Liver (tissue), 3 donors: ENCODE data around the gene NOL4L.

Experiments
- GABPA ChIP-seq, 2 donors: IDR thresholded peaks in 1 of 2; conservative IDR thresholded peaks in 1 of 2; 2 replicates each; pipeline ENCODE4 v1.6.1; 2016; ENCODE audit warnings: antibody characterized with exemption in 2 of 2, mild to moderate bottlenecking in 1 of 2, moderate library complexity in 1 of 2
- NR2F2 ChIP-seq: IDR thresholded peaks from 2 replicates; pipeline ENCODE4 v1.6.1; 2016; ENCODE audit warnings: antibody characterized with exemption
- RXRA ChIP-seq, 2 donors: IDR thresholded peaks; 2 replicates each; pipeline ENCODE4 v1.6.1; 2017 to 2018; ENCODE audit warnings: antibody characterized with exemption in 2 of 2, mild to moderate bottlenecking in 1 of 2
- SP1 ChIP-seq: IDR thresholded peaks from 2 replicates; pipeline ENCODE4 v1.6.1; 2018; ENCODE audit warnings: antibody characterized with exemption, mild to moderate bottlenecking
- TAF1 ChIP-seq: conservative IDR thresholded peaks from 2 replicates; pipeline ENCODE4 v1.6.1; 2016; ENCODE audit warnings: antibody characterized with exemption, mild to moderate bottlenecking
- YY1 ChIP-seq: IDR thresholded peaks from 2 replicates; pipeline ENCODE4 v1.6.1; 2016; ENCODE audit warnings: antibody characterized with exemption, mild to moderate bottlenecking
- TF ChIP-seq, protein P1 (sequence below): fragments of 150-350 bp; IDR thresholded peaks from 2 replicates; pipeline ENCODE4 v1.5.1; 2017; ENCODE audit warnings: improper control_type of control experiment, low read depth, low read length; ENCODE audit not compliant: missing input control
- TF ChIP-seq, protein P2 (sequence below): IDR thresholded peaks from 2 replicates; pipeline ENCODE4 v1.6.1; 2016; ENCODE audit warnings: antibody characterized with exemption, mild to moderate bottlenecking
- TF ChIP-seq, protein P3 (sequence below): IDR thresholded peaks from 2 replicates; pipeline ENCODE4 v1.6.1; 2016; ENCODE audit warnings: antibody characterized with exemption
- TF ChIP-seq, protein P4 (sequence below): IDR thresholded peaks from 2 replicates; pipeline ENCODE4 v1.6.1; 2016; ENCODE audit warnings: antibody characterized with exemption
- TF ChIP-seq, protein P5 (sequence below): IDR thresholded peaks from 2 replicates; pipeline ENCODE4 v1.6.1; 2016; ENCODE audit warnings: antibody characterized with exemption
- donor health status: healthy.
- donor health status: healthy.

- TF ChIP-seq GABPA (IDR thresholded peaks at IDR 0.05 in 1 of 2, conservative IDR thresholded peaks at IDR 0.05 in 1 of 2) (no peak), YY1 (no peak), NR2F2 (no peak), RXRA (IDR thresholded peaks at IDR 0.05) (no peak), TAF1 (no peak), SP1 (no peak)
- TF ChIP-seq, protein P1, sequence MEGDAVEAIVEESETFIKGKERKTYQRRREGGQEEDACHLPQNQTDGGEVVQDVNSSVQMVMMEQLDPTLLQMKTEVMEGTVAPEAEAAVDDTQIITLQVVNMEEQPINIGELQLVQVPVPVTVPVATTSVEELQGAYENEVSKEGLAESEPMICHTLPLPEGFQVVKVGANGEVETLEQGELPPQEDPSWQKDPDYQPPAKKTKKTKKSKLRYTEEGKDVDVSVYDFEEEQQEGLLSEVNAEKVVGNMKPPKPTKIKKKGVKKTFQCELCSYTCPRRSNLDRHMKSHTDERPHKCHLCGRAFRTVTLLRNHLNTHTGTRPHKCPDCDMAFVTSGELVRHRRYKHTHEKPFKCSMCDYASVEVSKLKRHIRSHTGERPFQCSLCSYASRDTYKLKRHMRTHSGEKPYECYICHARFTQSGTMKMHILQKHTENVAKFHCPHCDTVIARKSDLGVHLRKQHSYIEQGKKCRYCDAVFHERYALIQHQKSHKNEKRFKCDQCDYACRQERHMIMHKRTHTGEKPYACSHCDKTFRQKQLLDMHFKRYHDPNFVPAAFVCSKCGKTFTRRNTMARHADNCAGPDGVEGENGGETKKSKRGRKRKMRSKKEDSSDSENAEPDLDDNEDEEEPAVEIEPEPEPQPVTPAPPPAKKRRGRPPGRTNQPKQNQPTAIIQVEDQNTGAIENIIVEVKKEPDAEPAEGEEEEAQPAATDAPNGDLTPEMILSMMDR = no peak
- TF ChIP-seq, protein P2, sequence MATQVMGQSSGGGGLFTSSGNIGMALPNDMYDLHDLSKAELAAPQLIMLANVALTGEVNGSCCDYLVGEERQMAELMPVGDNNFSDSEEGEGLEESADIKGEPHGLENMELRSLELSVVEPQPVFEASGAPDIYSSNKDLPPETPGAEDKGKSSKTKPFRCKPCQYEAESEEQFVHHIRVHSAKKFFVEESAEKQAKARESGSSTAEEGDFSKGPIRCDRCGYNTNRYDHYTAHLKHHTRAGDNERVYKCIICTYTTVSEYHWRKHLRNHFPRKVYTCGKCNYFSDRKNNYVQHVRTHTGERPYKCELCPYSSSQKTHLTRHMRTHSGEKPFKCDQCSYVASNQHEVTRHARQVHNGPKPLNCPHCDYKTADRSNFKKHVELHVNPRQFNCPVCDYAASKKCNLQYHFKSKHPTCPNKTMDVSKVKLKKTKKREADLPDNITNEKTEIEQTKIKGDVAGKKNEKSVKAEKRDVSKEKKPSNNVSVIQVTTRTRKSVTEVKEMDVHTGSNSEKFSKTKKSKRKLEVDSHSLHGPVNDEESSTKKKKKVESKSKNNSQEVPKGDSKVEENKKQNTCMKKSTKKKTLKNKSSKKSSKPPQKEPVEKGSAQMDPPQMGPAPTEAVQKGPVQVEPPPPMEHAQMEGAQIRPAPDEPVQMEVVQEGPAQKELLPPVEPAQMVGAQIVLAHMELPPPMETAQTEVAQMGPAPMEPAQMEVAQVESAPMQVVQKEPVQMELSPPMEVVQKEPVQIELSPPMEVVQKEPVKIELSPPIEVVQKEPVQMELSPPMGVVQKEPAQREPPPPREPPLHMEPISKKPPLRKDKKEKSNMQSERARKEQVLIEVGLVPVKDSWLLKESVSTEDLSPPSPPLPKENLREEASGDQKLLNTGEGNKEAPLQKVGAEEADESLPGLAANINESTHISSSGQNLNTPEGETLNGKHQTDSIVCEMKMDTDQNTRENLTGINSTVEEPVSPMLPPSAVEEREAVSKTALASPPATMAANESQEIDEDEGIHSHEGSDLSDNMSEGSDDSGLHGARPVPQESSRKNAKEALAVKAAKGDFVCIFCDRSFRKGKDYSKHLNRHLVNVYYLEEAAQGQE = no peak
- TF ChIP-seq, protein P3, sequence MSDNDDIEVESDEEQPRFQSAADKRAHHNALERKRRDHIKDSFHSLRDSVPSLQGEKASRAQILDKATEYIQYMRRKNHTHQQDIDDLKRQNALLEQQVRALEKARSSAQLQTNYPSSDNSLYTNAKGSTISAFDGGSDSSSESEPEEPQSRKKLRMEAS = no peak
- TF ChIP-seq, protein P4, sequence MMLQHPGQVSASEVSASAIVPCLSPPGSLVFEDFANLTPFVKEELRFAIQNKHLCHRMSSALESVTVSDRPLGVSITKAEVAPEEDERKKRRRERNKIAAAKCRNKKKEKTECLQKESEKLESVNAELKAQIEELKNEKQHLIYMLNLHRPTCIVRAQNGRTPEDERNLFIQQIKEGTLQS = no peak
- TF ChIP-seq, protein P5, sequence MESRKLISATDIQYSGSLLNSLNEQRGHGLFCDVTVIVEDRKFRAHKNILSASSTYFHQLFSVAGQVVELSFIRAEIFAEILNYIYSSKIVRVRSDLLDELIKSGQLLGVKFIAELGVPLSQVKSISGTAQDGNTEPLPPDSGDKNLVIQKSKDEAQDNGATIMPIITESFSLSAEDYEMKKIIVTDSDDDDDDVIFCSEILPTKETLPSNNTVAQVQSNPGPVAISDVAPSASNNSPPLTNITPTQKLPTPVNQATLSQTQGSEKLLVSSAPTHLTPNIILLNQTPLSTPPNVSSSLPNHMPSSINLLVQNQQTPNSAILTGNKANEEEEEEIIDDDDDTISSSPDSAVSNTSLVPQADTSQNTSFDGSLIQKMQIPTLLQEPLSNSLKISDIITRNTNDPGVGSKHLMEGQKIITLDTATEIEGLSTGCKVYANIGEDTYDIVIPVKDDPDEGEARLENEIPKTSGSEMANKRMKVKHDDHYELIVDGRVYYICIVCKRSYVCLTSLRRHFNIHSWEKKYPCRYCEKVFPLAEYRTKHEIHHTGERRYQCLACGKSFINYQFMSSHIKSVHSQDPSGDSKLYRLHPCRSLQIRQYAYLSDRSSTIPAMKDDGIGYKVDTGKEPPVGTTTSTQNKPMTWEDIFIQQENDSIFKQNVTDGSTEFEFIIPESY = no peak
Observed at GRCh38 chr20:32580970-32581838, 3.9 kb downstream of the NOL4L start.
